Measurements from ENCODE around the gene DLG5.

GRCh38 chr10:77827366-77827765 lies 99.2 kb downstream of the DLG5 start:
- TF ChIP-seq CTCF (IDR thresholded peaks at IDR 0.05) (no peak), POLR2A (IDR thresholded peaks at IDR 0.05) (no peak), POLR2AphosphoS5 (IDR thresholded peaks at IDR 0.05) (no peak)
